ENCODE results near the gene HIGD1B.

Gene HIGD1B

GRCh38 chr17:44837196-44837595, 10.5 kb upstream of the HIGD1B start:
- Histone ChIP-seq H3K27ac (ENCODE audit: low read depth, low read length) (no peak overlapping the region), H3K4me2 (ENCODE audit: low read depth, low read length, poor library complexity, severe bottlenecking) (no peak overlapping the region), H3K9me3 (ENCODE audit: insufficient read depth, low read length) (no peaks in the 10 kb centered on the region), H3K9ac (ENCODE audit: low read length) (no peak overlapping the region), H3K36me3 (ENCODE audit: low read length) (no peaks in the 10 kb centered on the region), H3K9me2 (replicated peaks; ENCODE audit: insufficient read depth, low read length) (no peaks in the 10 kb centered on the region), H2AFZ (ENCODE audit: low read depth, low read length, severe bottlenecking) (no peak overlapping the region), H4K20me1 (ENCODE audit: low read depth, low read length) (no peaks in the 10 kb centered on the region), H3K27me3 (ENCODE audit: low read length) (no peaks in the 10 kb centered on the region), H3K79me2 (ENCODE audit: insufficient read depth, low read length) (no peaks in the 10 kb centered on the region), H3F3A (ENCODE audit: insufficient read depth) (no peaks in the 10 kb centered on the region), H3K4me3 (ENCODE audit: insufficient read depth, low read length, poor library complexity, severe bottlenecking) (no peak overlapping the region)
- TF ChIP-seq CTCF (IDR thresholded peaks at IDR 0.05; ENCODE audit: insufficient read depth, low read length, poor library complexity, severe bottlenecking) (no peak), EZH2phosphoT487 (conservative IDR thresholded peaks at IDR 0.05; ENCODE audit: low read length) (no peak)

DNA sequence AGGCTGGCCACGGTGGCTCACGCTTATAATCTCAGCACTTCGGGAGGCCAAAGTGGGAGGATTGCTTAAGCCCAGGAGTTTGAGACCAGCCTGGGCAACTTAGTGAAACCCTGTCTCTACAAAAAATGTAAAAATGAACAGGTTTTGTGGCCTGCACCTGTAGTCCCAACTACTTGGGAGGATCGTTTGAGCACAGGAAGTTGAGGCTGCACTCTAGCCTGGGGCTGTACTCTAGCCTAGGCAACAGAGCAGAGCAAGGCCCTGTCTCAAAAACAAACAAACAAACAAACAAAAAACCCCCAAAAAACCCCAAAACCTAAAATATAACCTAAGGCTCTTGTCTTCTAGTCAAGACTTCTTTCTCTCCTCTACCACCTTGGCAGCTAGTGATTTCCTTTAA, 7.4 kb upstream of the HIGD1B start:
- no peaks in the 10 kb centered on the region for H3K36me3 ChIP-seq (ENCODE audit: low read length)
- no peaks in the 10 kb centered on the region for H3K9me2 ChIP-seq (replicated peaks; ENCODE audit: insufficient read depth, low read length)
- no peaks in the 10 kb centered on the region for H3K79me2 ChIP-seq (ENCODE audit: insufficient read depth, low read length)
- H3K27ac ChIP-seq (ENCODE audit: low read depth, low read length), result no peak overlapping the region
- TF ChIP-seq EZH2phosphoT487 (conservative IDR thresholded peaks at IDR 0.05; ENCODE audit: low read length), result no peak
- no peak for TF ChIP-seq CTCF (IDR thresholded peaks at IDR 0.05; ENCODE audit: insufficient read depth, low read length, poor library complexity, severe bottlenecking)
- H3K9me3 ChIP-seq (ENCODE audit: insufficient read depth, low read length), result no peaks in the 10 kb centered on the region
- H3K9ac ChIP-seq (ENCODE audit: low read length), result no peak overlapping the region
- H3K27me3 ChIP-seq (ENCODE audit: low read length), result no peaks in the 10 kb centered on the region
- H3K4me2 ChIP-seq (ENCODE audit: low read depth, low read length, poor library complexity, severe bottlenecking), result no peak overlapping the region
- H3F3A ChIP-seq (ENCODE audit: insufficient read depth), result no peaks in the 10 kb centered on the region
- no peak overlapping the region for H2AFZ ChIP-seq (ENCODE audit: low read depth, low read length, severe bottlenecking)
- no peak overlapping the region for H3K4me3 ChIP-seq (ENCODE audit: insufficient read depth, low read length, poor library complexity, severe bottlenecking)
- no peaks in the 10 kb centered on the region for H4K20me1 ChIP-seq (ENCODE audit: low read depth, low read length)

DNA sequence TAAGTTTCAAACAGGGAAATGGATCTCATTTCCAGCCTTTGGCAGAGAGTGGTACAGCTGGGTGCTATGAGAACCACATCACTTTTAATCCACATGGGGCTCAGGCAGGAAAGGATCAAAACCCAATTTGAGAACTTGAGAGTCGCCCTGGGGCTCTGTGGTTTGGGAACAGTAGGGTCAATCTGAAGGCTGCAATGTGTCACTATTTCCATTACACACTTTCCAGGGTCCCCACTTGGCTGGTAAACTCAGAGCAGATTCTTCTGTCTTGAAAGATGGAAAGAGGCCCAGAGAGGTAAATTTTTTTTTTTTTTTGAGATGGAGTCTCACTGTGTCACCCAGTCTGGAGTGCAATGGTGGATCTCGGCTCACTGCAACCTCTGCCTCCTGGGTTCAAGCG, 6.7 kb upstream of the HIGD1B start:
- no peak for TF ChIP-seq CTCF (IDR thresholded peaks at IDR 0.05; ENCODE audit: insufficient read depth, low read length, poor library complexity, severe bottlenecking)
- no peak for TF ChIP-seq EZH2phosphoT487 (conservative IDR thresholded peaks at IDR 0.05; ENCODE audit: low read length)
- no peaks in the 10 kb centered on the region for H3K27me3 ChIP-seq (ENCODE audit: low read length)
- H3K9me2 ChIP-seq (replicated peaks; ENCODE audit: insufficient read depth, low read length), result no peaks in the 10 kb centered on the region

More for the DNA sequence above, 6.7 kb upstream of the HIGD1B start:
- Histone ChIP-seq H3K79me2 (ENCODE audit: insufficient read depth, low read length) (no peaks in the 10 kb centered on the region), H3F3A (ENCODE audit: insufficient read depth) (no peaks in the 10 kb centered on the region), H3K4me3 (ENCODE audit: insufficient read depth, low read length, poor library complexity, severe bottlenecking) (no peak overlapping the region), H3K9ac (ENCODE audit: low read length) (no peak overlapping the region), H3K36me3 (ENCODE audit: low read length) (no peaks in the 10 kb centered on the region), H4K20me1 (ENCODE audit: low read depth, low read length) (no peaks in the 10 kb centered on the region), H2AFZ (ENCODE audit: low read depth, low read length, severe bottlenecking) (no peak overlapping the region), H3K4me2 (ENCODE audit: low read depth, low read length, poor library complexity, severe bottlenecking) (no peak overlapping the region), H3K9me3 (ENCODE audit: insufficient read depth, low read length) (no peaks in the 10 kb centered on the region), H3K27ac (ENCODE audit: low read depth, low read length) (no peak overlapping the region)

All from SU-DHL-6 (cell line).